Activated CD4-positive, alpha-beta T cell treated with anti-CD3 and anti-CD28 coated beads, Interleukin-2, amount 50 U/mL, for 1 hour (primary cell): ENCODE results near the gene EVC.

Source experiments
- DNase-seq: peaks from one replicate; pipeline ENCODE4 v3.0.0-alpha.2; 2020

The EVC gene

GRCh38 chr4:5732158-5732557, 21.2 kb downstream of the EVC start:
- no peak for DNase-seq

DNA sequence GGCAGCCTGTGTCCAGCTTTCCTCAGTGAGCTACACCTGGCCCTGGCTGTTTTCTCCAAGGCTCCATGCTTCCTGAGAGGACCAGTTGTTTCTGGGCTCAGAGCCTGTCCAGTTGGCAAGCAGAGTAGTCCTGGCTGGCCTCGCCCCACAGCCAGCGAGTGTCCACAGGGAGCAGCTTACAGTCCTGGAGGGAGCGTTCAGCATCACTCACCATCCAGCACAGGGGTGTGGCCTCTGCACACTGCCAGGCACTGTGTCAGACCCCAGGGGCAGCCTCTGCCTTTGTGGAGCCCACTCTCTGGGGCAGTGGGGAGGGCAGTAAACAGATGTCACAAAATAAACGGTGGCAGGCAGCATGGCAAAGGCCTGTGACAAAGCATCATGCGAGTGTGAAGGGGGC, 23.9 kb downstream of the EVC start:
- no peak for DNase-seq

- no peak for DNase-seq
Measured at GRCh38 chr4:5735463-5735862, 24.5 kb downstream of the EVC start.

DNA sequence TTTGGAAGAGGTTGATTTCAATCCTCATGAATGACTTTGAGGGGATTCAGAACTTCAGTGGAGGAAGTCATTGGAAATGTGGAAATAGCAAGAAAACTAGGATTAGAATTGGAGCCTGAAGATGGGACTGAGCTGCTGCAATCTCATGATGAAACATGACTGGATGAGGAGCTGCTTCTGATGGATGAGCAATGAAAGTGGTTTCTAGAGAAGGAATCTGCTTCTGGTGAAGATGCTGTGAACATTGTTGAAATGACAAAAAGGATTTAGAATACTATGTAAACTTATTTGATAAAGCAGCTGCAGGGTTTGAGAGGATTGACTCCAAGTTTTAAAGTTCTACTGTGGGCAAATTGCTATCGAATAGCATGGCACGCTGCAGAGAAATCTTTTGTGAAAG, 27.1 kb downstream of the EVC start:
- no peak for DNase-seq

GRCh38 chr4:5742388-5742787, 31.4 kb downstream of the EVC start:
- DNase-seq: no peak

- DNase-seq: no peak
Measured at GRCh38 chr4:5742968-5743367, 32.0 kb downstream of the EVC start.

- DNase-seq: no peak
Measured at GRCh38 chr4:5746250-5746649, 35.2 kb downstream of the EVC start.

GRCh38 chr4:5746829-5747737, 36.1 kb downstream of the EVC start:
- DNase-seq: no peak

- no peak for DNase-seq
Measured at GRCh38 chr4:5747738-5748375, 36.9 kb downstream of the EVC start.

DNA sequence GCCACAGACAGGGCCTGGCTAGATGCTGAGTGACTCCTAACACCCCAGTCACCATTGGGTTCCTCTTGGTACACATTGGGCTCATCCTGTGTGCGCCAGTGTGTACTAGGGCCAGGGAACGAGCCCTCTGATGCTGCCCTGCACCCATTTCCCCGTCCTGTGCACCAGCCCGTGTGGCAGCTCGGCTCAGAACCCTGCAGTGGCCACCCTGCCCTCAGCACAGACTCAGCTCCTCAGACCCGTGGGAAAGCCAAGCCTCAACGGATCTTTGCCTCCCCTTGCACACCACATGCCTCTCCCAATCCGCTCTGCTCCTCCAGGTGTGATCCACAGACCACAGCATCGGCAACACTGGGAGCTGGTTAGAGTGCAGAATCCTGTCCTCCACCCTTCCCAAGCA, 38.6 kb downstream of the EVC start:
- no peak for DNase-seq

GRCh38 chr4:5750052-5750945, 39.3 kb downstream of the EVC start:
- no peak for DNase-seq

DNA sequence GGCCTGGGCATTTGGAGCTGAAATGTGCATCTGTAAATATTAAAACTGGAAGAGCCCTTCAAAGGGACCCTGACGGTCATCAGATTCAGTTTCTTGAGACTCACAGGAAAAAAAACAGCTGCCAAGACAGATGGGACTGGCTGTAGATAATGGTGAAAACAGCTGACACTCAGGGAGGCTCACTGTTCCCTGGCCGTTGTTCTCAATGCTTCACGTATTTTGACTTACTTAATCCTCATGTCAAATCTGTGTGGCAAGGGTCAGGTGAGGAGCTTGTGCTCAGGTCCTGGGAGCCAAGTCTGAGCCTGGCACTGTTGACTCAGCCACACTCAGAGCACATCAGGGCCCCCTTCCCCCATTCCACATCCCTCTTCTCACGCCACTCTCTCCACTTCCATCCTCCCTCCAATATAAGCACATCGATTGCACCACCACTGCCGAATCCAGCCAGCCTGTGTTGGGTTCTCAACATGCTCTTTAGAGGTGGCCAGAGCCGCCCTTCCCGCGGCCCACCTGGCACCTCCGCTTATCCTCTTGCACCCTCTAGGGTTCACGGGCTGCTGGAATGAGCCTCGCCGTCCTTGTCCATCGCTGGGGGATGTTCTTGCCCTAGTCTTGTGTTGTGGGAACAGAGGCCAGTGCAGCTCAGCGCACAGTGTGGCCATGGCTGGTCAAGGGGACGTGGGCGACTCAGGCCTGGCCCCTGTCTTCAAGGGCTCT, 40.1 kb downstream of the EVC start:
- no peak for DNase-seq

GRCh38 chr4:5751666-5752375, 40.8 kb downstream of the EVC start:
- no peak for DNase-seq

DNA sequence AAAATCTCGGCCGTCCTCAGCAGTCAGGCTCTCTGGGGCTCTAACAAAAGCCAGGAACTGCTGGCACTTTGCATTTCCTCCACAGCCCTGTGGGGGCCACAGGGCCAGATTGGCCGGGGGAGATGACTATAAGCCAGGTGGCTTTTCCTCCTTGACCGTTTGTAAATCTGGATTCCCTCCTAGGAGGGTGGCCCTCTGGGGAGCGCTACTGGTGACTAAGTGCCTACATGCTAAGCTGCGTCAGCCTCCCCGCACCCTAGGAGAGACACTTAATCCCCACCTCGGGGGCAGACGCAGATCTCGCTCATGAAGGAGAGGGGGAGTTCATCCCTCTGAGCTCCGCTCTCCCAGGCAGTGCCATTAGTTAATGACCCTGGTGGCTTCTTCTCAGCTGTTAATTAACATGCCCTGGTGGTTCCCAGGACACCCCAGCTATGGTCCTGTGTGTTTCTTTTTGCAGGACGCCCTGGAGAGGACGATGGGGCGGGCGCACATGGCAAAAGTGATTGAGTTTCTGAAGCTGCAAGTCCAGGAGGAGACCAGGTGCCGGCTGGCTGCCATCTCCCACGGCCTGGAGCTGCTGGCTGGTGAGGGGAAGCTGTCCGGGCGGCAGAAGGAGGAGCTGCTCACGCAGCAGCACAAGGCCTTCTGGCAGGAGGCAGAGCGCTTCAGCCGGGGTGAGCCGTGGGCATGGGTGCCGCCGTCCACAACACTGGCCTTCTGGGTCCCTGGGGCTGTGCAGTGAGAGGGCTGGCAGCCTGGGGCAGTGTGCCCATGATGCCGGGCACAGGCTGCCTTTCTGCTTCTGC, 41.6 kb downstream of the EVC start:
- DNase-seq: no peak

DNA sequence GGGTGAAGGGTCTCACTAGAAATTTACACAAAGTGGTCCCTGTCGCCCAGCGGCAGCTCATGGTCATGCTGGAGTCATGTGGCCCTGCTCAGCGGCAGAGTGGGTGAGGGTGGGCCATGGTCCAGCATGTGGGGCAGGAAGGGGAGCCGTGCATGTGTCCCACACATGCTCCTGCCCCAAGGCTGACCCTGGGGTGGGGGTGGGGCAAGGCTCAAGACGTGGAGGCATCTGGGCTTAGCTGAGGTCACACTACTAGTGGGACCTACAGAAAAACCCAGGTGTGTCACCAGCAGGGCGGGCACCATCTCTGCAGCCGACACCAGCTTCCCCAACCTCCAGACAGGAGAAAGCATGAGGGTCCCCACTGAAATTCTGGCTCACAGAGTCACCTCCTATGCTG, 42.4 kb downstream of the EVC start:
- no peak for DNase-seq

DNA sequence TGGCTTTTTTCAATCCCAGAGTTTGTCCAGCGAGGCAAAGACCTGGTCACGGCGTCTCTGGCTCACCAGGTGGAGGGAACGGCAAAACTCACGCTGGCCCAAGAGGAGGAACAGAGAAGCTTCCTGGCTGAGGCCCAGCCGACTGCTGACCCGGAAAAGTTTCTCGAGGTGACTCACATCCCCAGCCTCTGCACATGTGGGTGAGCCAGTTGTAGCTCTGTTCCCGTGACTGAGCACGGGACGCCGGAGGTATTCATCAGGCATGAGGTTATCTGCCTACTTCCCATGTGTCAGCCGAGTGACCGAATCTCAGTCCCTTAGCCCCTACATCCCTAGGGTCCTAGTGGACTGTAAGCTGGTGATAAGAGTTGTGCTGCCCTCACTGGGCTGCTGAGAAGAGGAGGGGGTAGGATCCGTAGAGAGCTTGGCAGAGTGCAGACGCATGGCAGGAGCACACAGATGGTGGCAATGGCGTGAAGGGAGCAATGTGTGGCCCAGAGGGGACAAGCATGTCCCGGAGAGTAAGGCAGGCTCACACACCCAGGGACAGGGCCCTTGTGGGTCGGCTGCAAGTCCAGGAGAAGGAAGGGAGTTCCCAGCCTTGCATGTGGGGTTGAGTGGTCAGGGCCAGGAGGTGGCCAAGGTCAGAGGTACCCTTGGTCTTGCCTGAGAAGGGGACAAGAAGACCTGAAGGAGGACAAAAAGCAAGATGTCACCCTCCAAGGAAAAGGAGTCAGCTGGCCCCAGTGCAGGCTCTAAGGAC, 42.9 kb downstream of the EVC start:
- DNase-seq: no peak

- DNase-seq: no peak
Measured at GRCh38 chr4:5754529-5754881, 43.5 kb downstream of the EVC start.

DNA sequence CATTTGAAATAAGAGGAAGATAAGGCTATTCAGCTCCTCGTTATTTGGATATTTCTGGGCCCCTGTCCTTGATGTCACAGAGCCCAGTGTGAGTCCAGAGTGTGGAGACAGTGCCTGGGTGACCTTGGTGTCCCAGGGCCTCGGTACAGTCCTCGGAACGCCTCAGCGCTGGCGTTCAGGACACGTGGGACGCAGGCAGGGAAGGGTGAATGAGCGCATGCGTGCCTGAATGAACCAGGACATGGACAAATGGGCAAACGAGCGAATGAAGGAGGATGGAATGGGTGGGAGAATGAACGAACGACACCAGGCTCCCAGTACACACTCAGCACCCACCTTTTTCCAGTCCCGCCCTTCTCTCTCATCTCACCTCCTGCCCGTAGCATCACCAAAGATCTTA, 44.2 kb downstream of the EVC start:
- no peak for DNase-seq

GRCh38 chr4:5755679-5756078, 44.7 kb downstream of the EVC start:
- DNase-seq: no peak

GRCh38 chr4:5756271-5756670, 45.3 kb downstream of the EVC start:
- no peak for DNase-seq

GRCh38 chr4:5757091-5757490, 46.1 kb downstream of the EVC start:
- no peak for DNase-seq
